ENCODE data around the gene SYT2. TPM values are rescaled to one million over a fixed set of nuclear protein-coding genes. Genes with fewer than 3 reads are reported as not detected.
A peak's percentile ranks its signal among the peaks of the same experiment; 100 is the strongest.

The SYT2 gene
- total and polyA plus RNA-seq, 9 of the 15 experiments (the other 6 are each of a cell fraction or from before 2014, with no cell fraction given), result not detected

DNA sequence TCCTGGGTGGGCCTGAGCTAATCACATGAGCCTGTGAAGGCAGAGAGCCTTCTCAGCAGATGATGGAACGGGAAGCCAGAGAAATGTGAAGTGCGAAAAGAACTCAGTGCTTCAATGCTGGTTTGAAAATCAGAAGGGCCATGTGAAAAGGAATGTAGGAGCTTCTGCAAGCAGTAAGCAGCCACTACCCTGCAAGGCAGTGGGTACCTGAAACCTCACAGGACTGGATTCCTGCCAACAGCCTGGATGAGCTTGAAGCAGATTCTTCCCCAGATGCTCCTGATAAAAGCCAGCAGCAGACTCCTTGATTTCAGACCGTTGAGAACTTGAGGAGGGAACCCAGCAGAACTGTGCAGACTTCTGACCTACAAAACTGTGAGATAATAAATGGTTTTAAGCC is 158.6 kb downstream of the SYT2 start:
- 19% methylated on average over 3 of the region's 3 CpGs for WGBS (ENCODE audit: insufficient coverage, low coverage, missing lambda C conversion rate)
- 0 out of 3 replicates have a peak, but pooled peaks have one; percentile 4 for ATAC-seq
- TF ChIP-seq TEAD1 (CRISPR knock-in tag; IDR thresholded peaks at IDR 0.05) (peak in 1 of 2 experiments; percentile 56; a peak in 1 of 4 replicates), TCF3 (CRISPR knock-in tag; IDR thresholded peaks at IDR 0.05) (peak; percentile 40; the same call in 1 of the 2 replicates), NFIC (IDR thresholded peaks at IDR 0.05) (peak; percentile 90), KLF6 (CRISPR knock-in tag; IDR thresholded peaks at IDR 0.05; ENCODE audit: borderline replicate concordance) (no peak), SOX6 (IDR thresholded peaks at IDR 0.05) (0 out of 2 replicates have a peak, but pooled peaks have one; percentile 26), CTBP1 (IDR thresholded peaks at IDR 0.05; ENCODE audit: borderline replicate concordance) (peak; percentile 84), TEAD4 (IDR thresholded peaks at IDR 0.05; ENCODE audit: low read length) (peak; percentile 62), TEAD4 (CRISPR knock-in tag; IDR thresholded peaks at IDR 0.05; ENCODE audit: borderline replicate concordance) (no peak), KDM1A (IDR thresholded peaks at IDR 0.05) (peak; percentile 69 to 77; a peak in 3 of 4 replicates), GATA2 (CRISPR knock-in tag; IDR thresholded peaks at IDR 0.05) (peak; percentile 44), DNMT1 (IDR thresholded peaks at IDR 0.05) (no peak), ZNF583 (CRISPR knock-in tag; IDR thresholded peaks at IDR 0.05) (no peak), CBFA2T2 (conservative IDR thresholded peaks at IDR 0.05) (peak; percentile 37; the same call in 1 of the 2 replicates), IFI16 (CRISPR knock-in tag; IDR thresholded peaks at IDR 0.05) (no peak), ZNF766 (CRISPR knock-in tag; conservative IDR thresholded peaks at IDR 0.05) (peak; percentile 79), ZNF134 (CRISPR knock-in tag; conservative IDR thresholded peaks at IDR 0.05) (peak; percentile 80; the same call in 1 of the 2 replicates), EP300 (IDR thresholded peaks at IDR 0.05; ENCODE audit: low read length) (0 out of 2 replicates have a peak, but pooled peaks have one; percentile 33)

More for the DNA sequence above, 158.6 kb downstream of the SYT2 start:
- no peak overlapping the region for H3K4me2 ChIP-seq (ENCODE audit: insufficient read depth, low read length)
- H3K27me3 ChIP-seq (ENCODE audit: control insufficient read depth in 2 of 2, insufficient read depth in 2 of 2, low read length in 2 of 2), result no peaks in the 10 kb centered on the region
- ChIA-PET CTCF (ENCODE audit: low intra/inter-chr PET ratio) (no interaction called here), POLR2A (interaction anchor here (0.6 kb wide), 1 partner anchor 226 kb away, joined by 3 read pairs; no protein-coding TSS in a partner anchor)
- H3K36me3 ChIP-seq (ENCODE audit: control insufficient read depth, insufficient read depth, low read length), result peaks cover 3% of the 10 kb centered on the region; the same call in 1 of the 3 replicates
- peak overlapping the region; percentile 12; the same call in 1 of the 3 replicates for H3K27ac ChIP-seq (ENCODE audit: extremely low read depth, low read depth, low read length)
- no peaks in the 10 kb centered on the region for H3K9me3 ChIP-seq (replicated peaks; ENCODE audit: control insufficient read depth, insufficient read depth, low read depth, low read length)
- FAIRE-seq, result no peak
- peak; percentile 29 to 86 (median 40) for DNase-seq (ENCODE audit: extremely low read depth in 1 of 4, low spot score in 3 of 4)
- in situ Hi-C loops (cut with MboI) (no loop called here), intact Hi-C loops (cut with micrococcal nuclease) (loop anchor here (2.0 kb wide), 1 partner anchor 19 kb away; no protein-coding TSS in a partner anchor)
- no peak overlapping the region for H3K4me3 ChIP-seq
- BruUV-seq (replicated peaks), result no TSS peak
- H4K20me1 ChIP-seq (replicated peaks; ENCODE audit: control insufficient read depth, insufficient read depth, low read length), result no peaks in the 10 kb centered on the region
- no peaks in the 10 kb centered on the region for H3K79me2 ChIP-seq (ENCODE audit: control insufficient read depth, insufficient read depth, low read length)
- no peaks in the 10 kb centered on the region for H3K9me1 ChIP-seq (ENCODE audit: control insufficient read depth, insufficient read depth, low read length)
- peaks cover 7 to 40% of the 10 kb centered on the region in 2 experiments; a peak in 4 of 5 replicates for H3K4me1 ChIP-seq (replicated peaks in 1 of 2; ENCODE audit: control insufficient read depth in 2 of 2, insufficient read depth in 2 of 2, low read length in 2 of 2)
- no peak overlapping the region for H2AFZ ChIP-seq (ENCODE audit: low read depth, low read length)
- H3K9ac ChIP-seq (ENCODE audit: insufficient read depth in 1 of 2, low read depth in 2 of 2, low read length in 2 of 2), result no peak overlapping the region
